ENCODE data around the gene MTMR11. TPM values are rescaled to one million over a fixed set of nuclear protein-coding genes. Genes with fewer than 3 reads are reported as not detected.

MTMR11 gene
- total and polyA plus RNA-seq, 2 of the 8 experiments (the other 6 are each of a cell fraction or from before 2014, with no cell fraction given) = 3.7 to 4.8 TPM

- TF ChIP-seq BACH1 (IDR thresholded peaks at IDR 0.05; ENCODE audit: low read length) (no peak), PHF8 (conservative IDR thresholded peaks at IDR 0.05; ENCODE audit: low read depth, low read length) (peak; percentile 50), TBP (IDR thresholded peaks at IDR 0.05; ENCODE audit: low read depth, low read length) (peak; percentile 97), CEBPB (IDR thresholded peaks at IDR 0.05; ENCODE audit: low read depth, low read length) (no peak), POLR2A (IDR thresholded peaks at IDR 0.05; ENCODE audit: control extremely low read depth in 1 of 2, low read depth in 2 of 2, low read length in 2 of 2) (peak; percentile 93 to 95), CREB1 (IDR thresholded peaks at IDR 0.05) (peak; percentile 71), EGR1 (IDR thresholded peaks at IDR 0.05; ENCODE audit: borderline replicate concordance, low read depth, low read length) (no peak), POLR2AphosphoS5 (IDR thresholded peaks at IDR 0.05; ENCODE audit: low read depth, low read length) (peak; percentile 97), NRF1 (IDR thresholded peaks at IDR 0.05; ENCODE audit: low read depth, low read length) (no peak), NANOG (IDR thresholded peaks at IDR 0.05; ENCODE audit: insufficient read depth, low read depth, low read length, poor library complexity, severe bottlenecking) (no peak)
Measured at GRCh38 chr1:149886396-149887195, 50.1 kb downstream of the MTMR11 start (continued).

Measured in H1 (cell line).